Melanocyte of skin (primary cell): Measurements from ENCODE around the gene ARF6. TPM values are rescaled to one million over a fixed set of nuclear protein-coding genes. Genes with fewer than 3 reads are reported as not detected.

Experiments
- small RNA-seq, 2 donors: library from RNA; depleted of rRNA; stranded (forward); fragments of <200 nt; gene quantifications; one replicate each; pipeline ENCODE3, GENCODE V24; 2012
- total RNA-seq, 2 donors: library from RNA; depleted of rRNA; stranded (reverse); fragments of >200 nt; gene quantifications; 2 replicates each; pipeline ENCODE4 v1.2.3, GENCODE V29; 2012

Gene ARF6
- 10 to 100 TPM; 57.1 to 74.3 TPM for total RNA-seq

DNA sequence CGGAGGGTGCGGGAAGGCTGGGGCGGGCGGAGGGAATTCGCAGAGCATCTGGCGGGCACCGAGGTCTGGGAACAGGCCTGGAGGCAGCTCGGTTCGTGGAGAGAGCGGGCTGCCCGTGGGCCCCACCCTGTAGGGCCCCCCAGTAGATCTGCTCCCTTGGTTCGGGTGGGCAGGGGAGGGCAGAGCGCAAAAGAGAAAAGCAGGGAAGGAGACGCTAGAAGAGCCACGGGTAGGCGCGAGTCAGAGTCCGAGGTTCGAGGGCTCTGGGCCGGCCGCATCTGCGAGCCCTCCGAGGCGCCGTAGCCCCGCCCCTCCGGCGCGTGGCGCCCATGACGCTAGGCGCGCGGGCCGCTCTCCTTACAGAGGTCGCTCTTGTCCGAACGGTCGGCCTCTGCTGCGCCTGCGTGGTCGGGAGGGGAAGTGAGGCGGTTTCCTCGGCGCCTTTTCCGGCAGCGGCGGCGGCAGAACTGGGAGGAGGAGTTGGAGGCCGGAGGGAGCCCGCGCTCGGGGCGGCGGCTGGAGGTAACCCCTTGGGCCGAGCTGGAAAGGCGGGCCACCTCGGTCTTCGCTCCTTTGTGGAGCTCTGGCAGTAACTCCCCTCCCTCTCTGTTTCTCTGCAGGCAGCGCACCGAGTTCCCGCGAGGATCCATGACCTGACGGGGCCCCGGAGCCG is at the start of gene ARF6:
TSS of gene ARF6 (plus strand) at position 447 of the 673 bp plus-strand sequence. CDS start 655 bp downstream, outside the sequence.

DNA sequence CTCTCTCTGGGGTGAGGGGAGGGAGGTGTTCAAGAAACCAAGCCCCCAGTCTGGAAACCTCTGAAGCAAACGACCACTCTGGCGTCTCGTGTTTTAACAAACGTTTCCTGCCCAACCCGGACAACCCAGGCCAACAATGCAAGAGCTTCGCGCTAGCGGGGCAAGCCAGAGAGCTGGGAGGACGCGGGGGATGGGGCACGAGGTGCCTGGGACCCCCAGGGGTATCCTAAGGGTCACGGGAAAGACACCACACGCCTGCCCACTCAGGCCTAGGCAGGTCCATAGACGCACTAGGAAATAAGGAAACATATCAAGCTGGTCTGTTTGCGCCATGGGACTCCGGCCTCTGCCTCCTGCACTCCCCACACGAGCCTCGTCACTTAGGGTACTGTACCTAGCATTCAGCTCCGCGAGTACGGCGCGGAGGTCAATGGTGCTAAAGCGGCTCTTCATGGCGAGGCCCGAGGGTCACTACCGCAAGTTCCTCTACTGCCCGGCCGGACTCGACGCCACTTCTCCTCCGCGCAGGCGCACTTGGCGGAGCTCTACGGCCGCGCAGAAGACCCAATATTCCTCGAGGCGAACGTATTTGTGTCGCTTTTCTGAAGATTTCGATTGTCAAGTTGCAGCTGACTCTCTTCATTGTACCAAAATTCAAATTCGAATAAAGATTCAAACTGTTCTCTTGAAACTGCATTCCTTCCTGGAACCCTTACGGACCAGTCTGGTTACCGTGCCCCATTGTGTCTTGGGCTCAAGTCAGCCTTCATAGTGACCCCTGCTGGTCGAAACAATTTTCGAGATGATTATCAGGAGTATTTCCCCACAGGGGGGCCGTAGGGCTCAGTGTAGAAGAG is 40.4 kb upstream of the ARF6 start, which contains the start of gene NEMF:
TSS of gene NEMF (minus strand) at position 488 of the 857 bp plus-strand sequence. CDS start at position 453, 35 bp downstream.

Small RNA genes lying within 50 kb of the gene (small RNA-seq; reads per million reads assigned to genes)
- gene RF00017 (0 reads per million in 2 donors), gene RN7SL2 (10.2 to 11.7 reads per million in 2 donors), gene RN7SL3 (4.2 to 15.7 reads per million in 2 donors), gene RNU6-189P (0 reads per million in 2 donors)

Other genes with a start within 250 kb of the ARF6 start
- gene POLE2, start 204.9 kb upstream of the ARF6 start, total RNA-seq = 10 to 100 TPM in 1 of 2 donors, 1 to 10 TPM in 1; 9.3 to 28.6 TPM
- gene KLHDC1, start 200.0 kb upstream of the ARF6 start, total RNA-seq = 1 to 10 TPM; 3.0 to 3.4 TPM
- 10 to 100 TPM; 37.3 to 41.6 TPM for gene KLHDC2, start 124.9 kb upstream of the ARF6 start, total RNA-seq
- 10 to 100 TPM; 54.7 to 55.9 TPM for gene NEMF, start 40.3 kb upstream of the ARF6 start, total RNA-seq
- 1 to 10 TPM; 4.1 to 6.0 TPM for gene VCPKMT, start 223.5 kb downstream of the ARF6 start, total RNA-seq